H9 (cell line): ENCODE results near the gene FJX1. TPM values are rescaled to one million over a fixed set of nuclear protein-coding genes. Genes with fewer than 3 reads are reported as not detected.

Source experiments
- DNase-seq: peaks from one replicate; pipeline ENCODE4 v3.0.0-alpha.2; 2017
- H2AFZ ChIP-seq: one replicate; pipeline ENCODE4 v1.6.1; 2013; ENCODE audit warnings: mild to moderate bottlenecking, low read length, control low read depth, moderate library complexity
- H2AK5ac ChIP-seq: 2 replicates; pipeline ENCODE4 v1.6.1; 2013; ENCODE audit warnings: low read length, control low read depth, mixed read lengths; ENCODE audit not compliant: insufficient read length
- H2BK120ac ChIP-seq: one replicate; pipeline ENCODE4 v1.6.1; 2013; ENCODE audit warnings: low read depth, mild to moderate bottlenecking, low read length, control low read depth, inconsistent platforms; ENCODE audit not compliant: poor library complexity, severe bottlenecking
- H2BK12ac ChIP-seq: 2 replicates; pipeline ENCODE4 v1.6.1; 2013; ENCODE audit warnings: low read length, control low read depth, mixed read lengths, low read depth; ENCODE audit not compliant: insufficient read length
- H2BK15ac ChIP-seq: 2 replicates; pipeline ENCODE4 v1.6.1; 2013; ENCODE audit warnings: low read depth, low read length, control low read depth
- H2BK20ac ChIP-seq: one replicate; pipeline ENCODE4 v1.6.1; 2013; ENCODE audit warnings: low read depth, mild to moderate bottlenecking, low read length, control low read depth, inconsistent platforms; ENCODE audit not compliant: poor library complexity, severe bottlenecking
- H2BK5ac ChIP-seq: 2 replicates; pipeline ENCODE4 v1.6.1; 2013; ENCODE audit warnings: low read length, control low read depth, mixed read lengths; ENCODE audit not compliant: insufficient read length
- H3K14ac ChIP-seq: 2 replicates; pipeline ENCODE4 v1.6.1; 2013; ENCODE audit warnings: low read length, control low read depth; ENCODE audit not compliant: insufficient read depth
- H3K18ac ChIP-seq: 2 replicates; pipeline ENCODE4 v1.6.1; 2013; ENCODE audit warnings: low read depth, mild to moderate bottlenecking, mixed read lengths, low read length, control low read depth; ENCODE audit not compliant: insufficient read length
- H3K23ac ChIP-seq: 2 replicates; pipeline ENCODE4 v1.6.1; 2013; ENCODE audit warnings: low read length, control low read depth, mixed read lengths, low read depth; ENCODE audit not compliant: insufficient read length
- H3K23me2 ChIP-seq: 2 replicates; pipeline ENCODE4 v1.6.1; 2013; ENCODE audit warnings: low read depth, mild to moderate bottlenecking, mixed read lengths, low read length, control low read depth; ENCODE audit not compliant: insufficient read length, poor library complexity, severe bottlenecking
- H3K27ac ChIP-seq: 2 replicates; pipeline ENCODE4 v1.5.1; 2013; ENCODE audit warnings: low read length, control low read depth, mixed read lengths, low read depth; ENCODE audit not compliant: insufficient read length
- H3K27me3 ChIP-seq: 2 replicates; pipeline ENCODE4 v1.6.1; 2013; ENCODE audit warnings: low read length, control low read depth, inconsistent platforms; ENCODE audit not compliant: insufficient read depth
- H3K4ac ChIP-seq: 2 replicates; pipeline ENCODE4 v1.6.1; 2013; ENCODE audit warnings: low read depth, mild to moderate bottlenecking, control low read depth, inconsistent platforms, low read length, moderate library complexity
- H3K4me1 ChIP-seq: 2 replicates; pipeline ENCODE4 v1.6.1; 2013; ENCODE audit warnings: low read length, control low read depth, inconsistent platforms; ENCODE audit not compliant: insufficient read depth
- H3K4me2 ChIP-seq: 2 replicates; pipeline ENCODE4 v1.6.1; 2013; ENCODE audit warnings: low read length, control low read depth, mixed read lengths; ENCODE audit not compliant: insufficient read length, insufficient read depth
- H3K56ac ChIP-seq: 2 replicates; pipeline ENCODE4 v1.6.1; 2013; ENCODE audit warnings: low read depth, mild to moderate bottlenecking, mixed read lengths, low read length, control low read depth; ENCODE audit not compliant: insufficient read length
- H3K79me1 ChIP-seq: 2 replicates; pipeline ENCODE4 v1.6.1; 2013; ENCODE audit warnings: low read depth, mild to moderate bottlenecking, moderate library complexity, low read length, control low read depth, inconsistent platforms; ENCODE audit not compliant: insufficient read depth, poor library complexity, severe bottlenecking
- H3K79me2 ChIP-seq: 2 replicates; pipeline ENCODE4 v1.6.1; 2013; ENCODE audit warnings: low read length, control low read depth, inconsistent platforms; ENCODE audit not compliant: insufficient read depth
- H3K9ac ChIP-seq: 2 replicates; pipeline ENCODE4 v1.6.1; 2013; ENCODE audit warnings: low read length, control low read depth, mixed read lengths; ENCODE audit not compliant: insufficient read length; ENCODE audit errors: extremely low read depth
- H3K9me3 ChIP-seq: one replicate; pipeline ENCODE4 v1.6.1; 2013; ENCODE audit warnings: low read depth, low read length, inconsistent platforms; ENCODE audit not compliant: control insufficient read depth
- H3T11ph ChIP-seq: one replicate; pipeline ENCODE4 v1.6.1; 2013; ENCODE audit warnings: mild to moderate bottlenecking, low read length, control low read depth, inconsistent platforms
- H4K20me1 ChIP-seq: one replicate; pipeline ENCODE4 v1.6.1; 2013; ENCODE audit not compliant: control insufficient read depth, insufficient read length, insufficient read depth
- H4K5ac ChIP-seq: 2 replicates; pipeline ENCODE4 v1.6.1; 2013; ENCODE audit warnings: low read depth, mild to moderate bottlenecking, mixed read lengths, low read length, control low read depth; ENCODE audit not compliant: insufficient read length
- H4K8ac ChIP-seq: replicated peaks from 2 replicates; pipeline ENCODE4 v1.6.1; 2013; ENCODE audit warnings: low read length, control low read depth, mixed read lengths, low read depth; ENCODE audit not compliant: insufficient read length
- H4K91ac ChIP-seq: 2 replicates; pipeline ENCODE4 v1.6.1; 2013; ENCODE audit warnings: low read depth, mild to moderate bottlenecking, moderate library complexity, mixed read lengths, low read length, control low read depth; ENCODE audit not compliant: insufficient read length
- H3K27ac Mint-ChIP-seq, 3 experiments: 2 replicates in 2 of 3; 3 replicates in 1 of 3; pipeline ENCODE4 v1.8.0; 2020 to 2021; ENCODE audit warnings: mixed read lengths in 3 of 3, mild to moderate bottlenecking in 1 of 3, moderate library complexity in 1 of 3
- H3K27me3 Mint-ChIP-seq: 2 replicates; pipeline ENCODE4 v1.8.0; 2021; ENCODE audit warnings: low read depth, mild to moderate bottlenecking, moderate library complexity, mixed read lengths
- H3K36me3 Mint-ChIP-seq, 3 experiments: 2 replicates in 2 of 3; 3 replicates in 1 of 3; pipeline ENCODE4 v1.8.0; 2020 to 2021; ENCODE audit warnings: low read depth in 3 of 3, mixed read lengths in 3 of 3; ENCODE audit not compliant: insufficient read depth in 1 of 3
- H3K4me1 Mint-ChIP-seq, 2 experiments: 2 replicates each; pipeline ENCODE4 v1.8.0; 2020; ENCODE audit warnings: mixed read lengths in 2 of 2
- H3K4me3 Mint-ChIP-seq, 2 experiments: 2 replicates in 1 of 2; 3 replicates in 1 of 2; pipeline ENCODE4 v1.8.0; 2020 to 2021; ENCODE audit warnings: mild to moderate bottlenecking in 2 of 2, mixed read lengths in 2 of 2, moderate library complexity in 1 of 2
- H3K9me3 Mint-ChIP-seq, 2 experiments: 2 replicates in 1 of 2; 3 replicates in 1 of 2; pipeline ENCODE4 v1.8.0; 2020; ENCODE audit warnings: mild to moderate bottlenecking in 2 of 2, mixed read lengths in 2 of 2, moderate library complexity in 1 of 2
- WGBS: extraction: QIAGEN DNeasy Blood & Tissue Kit; methylation state at CpG from one replicate; pipeline ENCODE4 v1.1.7; 2013; ENCODE audit warnings: missing lambda C conversion rate, low lambda C conversion rate, mixed read lengths; ENCODE audit not compliant: insufficient read length; ENCODE audit errors: extremely low coverage; 5-methylcytosine and 5-hydroxymethylcytosine counted together
- total RNA-seq: library from RNA; stranded (reverse); gene quantifications from 2 replicates; pipeline ENCODE4 v1.2.1, GENCODE V29; 2021
- TF ChIP-seq, protein P1 (sequence below): fragments of 200-600 bp; sonication (generic); conservative IDR thresholded peaks from 3 replicates; pipeline ENCODE4 v1.8.0; 2021; ENCODE audit warnings: antibody characterized with exemption, mild to moderate bottlenecking

FJX1 gene
- total RNA-seq, 1 experiment from 2014 or later = 11.5 TPM

DNA sequence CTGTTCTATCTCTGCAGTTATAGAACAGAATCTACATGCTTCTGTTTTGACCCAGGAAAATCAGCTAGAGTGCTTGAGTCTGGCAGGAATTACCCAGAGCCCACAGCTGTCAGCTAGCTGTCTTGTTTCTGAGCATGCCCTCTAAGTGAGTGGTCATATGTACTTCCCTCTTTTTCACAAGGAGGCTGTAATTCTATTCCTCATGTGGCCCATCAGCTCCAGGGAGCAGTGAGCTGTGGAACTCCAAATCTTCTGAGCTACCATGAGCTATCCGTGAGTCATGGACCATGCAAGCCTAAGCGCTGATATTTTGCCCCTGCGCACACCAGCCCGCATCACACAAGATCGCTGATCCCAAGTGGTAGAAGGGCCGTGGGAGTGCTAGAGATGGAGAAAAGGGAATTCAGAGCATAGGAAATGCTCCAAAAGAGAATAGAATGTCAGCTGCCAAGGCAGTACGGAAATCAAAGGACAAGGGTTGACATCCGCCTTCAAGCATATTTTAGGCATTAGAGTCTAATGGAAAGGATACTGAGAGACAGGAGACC is 5.4 kb downstream of the FJX1 start:
- no peaks in the 10 kb centered on the region for H3K9me3 ChIP-seq
- no peak overlapping the region for H4K8ac ChIP-seq
- H3K18ac ChIP-seq = no peak overlapping the region
- H3K23ac ChIP-seq = no peak overlapping the region
- no peak overlapping the region for H2BK15ac ChIP-seq
- H3K79me2 ChIP-seq = no peaks in the 10 kb centered on the region
- no peak overlapping the region for H3K56ac ChIP-seq
- H3K9ac ChIP-seq = no peak overlapping the region
- H3K27me3 ChIP-seq = peaks cover 2% of the 10 kb centered on the region; the same call in 1 of the 2 replicates
- no CpG with 5 or more reads among the region's 8 CpGs for WGBS
- H4K5ac ChIP-seq = no peak overlapping the region
- no peak overlapping the region for H3K4ac ChIP-seq
- no peak overlapping the region for H2BK20ac ChIP-seq
- H3K23me2 ChIP-seq = peaks cover 12% of the 10 kb centered on the region
- no peak for DNase-seq
- no peak overlapping the region for H2BK5ac ChIP-seq
- no peaks in the 10 kb centered on the region for H3K79me1 ChIP-seq
- no peak overlapping the region for H2AFZ ChIP-seq
- Mint-ChIP-seq H3K4me3 (no peak overlapping the region), H3K4me1 (peaks cover 18 to 21% of the 10 kb centered on the region in 2 experiments), H3K9me3 (peaks cover 0 to 2% of the 10 kb centered on the region in 2 experiments; a peak in 2 of 5 replicates), H3K36me3 (peaks cover 0 to 2% (median 2%) of the 10 kb centered on the region in 3 experiments; a peak in 3 of 7 replicates), H3K27me3 (peaks cover 26% of the 10 kb centered on the region), H3K27ac (0 out of 7 replicates have a peak overlapping the region, but pooled peaks of 1 of the 3 experiments have one; percentile 40)
- H2BK12ac ChIP-seq = no peak overlapping the region
- no peak overlapping the region for H2BK120ac ChIP-seq
- H4K20me1 ChIP-seq = no peaks in the 10 kb centered on the region
- no peak overlapping the region for H4K91ac ChIP-seq
- no peak overlapping the region for H3T11ph ChIP-seq
- no peak overlapping the region for H3K4me2 ChIP-seq
- H3K14ac ChIP-seq = no peak overlapping the region
- H3K27ac ChIP-seq = no peak overlapping the region
- no peak overlapping the region for H2AK5ac ChIP-seq
- TF ChIP-seq, protein P1, sequence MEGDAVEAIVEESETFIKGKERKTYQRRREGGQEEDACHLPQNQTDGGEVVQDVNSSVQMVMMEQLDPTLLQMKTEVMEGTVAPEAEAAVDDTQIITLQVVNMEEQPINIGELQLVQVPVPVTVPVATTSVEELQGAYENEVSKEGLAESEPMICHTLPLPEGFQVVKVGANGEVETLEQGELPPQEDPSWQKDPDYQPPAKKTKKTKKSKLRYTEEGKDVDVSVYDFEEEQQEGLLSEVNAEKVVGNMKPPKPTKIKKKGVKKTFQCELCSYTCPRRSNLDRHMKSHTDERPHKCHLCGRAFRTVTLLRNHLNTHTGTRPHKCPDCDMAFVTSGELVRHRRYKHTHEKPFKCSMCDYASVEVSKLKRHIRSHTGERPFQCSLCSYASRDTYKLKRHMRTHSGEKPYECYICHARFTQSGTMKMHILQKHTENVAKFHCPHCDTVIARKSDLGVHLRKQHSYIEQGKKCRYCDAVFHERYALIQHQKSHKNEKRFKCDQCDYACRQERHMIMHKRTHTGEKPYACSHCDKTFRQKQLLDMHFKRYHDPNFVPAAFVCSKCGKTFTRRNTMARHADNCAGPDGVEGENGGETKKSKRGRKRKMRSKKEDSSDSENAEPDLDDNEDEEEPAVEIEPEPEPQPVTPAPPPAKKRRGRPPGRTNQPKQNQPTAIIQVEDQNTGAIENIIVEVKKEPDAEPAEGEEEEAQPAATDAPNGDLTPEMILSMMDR = no peak
- H3K4me1 ChIP-seq = peaks cover 4% of the 10 kb centered on the region
